Femur (tissue), 1 donor: ENCODE measurements around the gene TBL1XR1.
"Not testable (repeated sequence)": the region's sequence is repeated elsewhere in the genome, so short reads cannot be mapped to it uniquely, and the experiment has no call there.

Experiments
- DNase-seq: peaks from one replicate; pipeline ENCODE4 v3.0.0-alpha.2; 2017

TBL1XR1 gene

GRCh38 chr3:177005718-177006405 is 191.4 kb downstream of the TBL1XR1 start:
- DNase-seq: no peak

- not testable (repeated sequence) for DNase-seq
These were observed 197.1 kb downstream of the TBL1XR1 start for GRCh38 chr3:177000159-177000558.

GRCh38 chr3:176995946-176996345 is 201.3 kb downstream of the TBL1XR1 start:
- DNase-seq: no peak

GRCh38 chr3:176994891-176995781 is 202.1 kb downstream of the TBL1XR1 start:
- DNase-seq: no peak

GRCh38 chr3:176994393-176994792 is 202.9 kb downstream of the TBL1XR1 start:
- DNase-seq: no peak

- DNase-seq: no peak
These were observed 204.3 kb downstream of the TBL1XR1 start for GRCh38 chr3:176992978-176993377.

- DNase-seq: no peak
These were observed 204.7 kb downstream of the TBL1XR1 start for GRCh38 chr3:176992565-176992964.

GRCh38 chr3:176988795-176989194 is 208.5 kb downstream of the TBL1XR1 start:
- DNase-seq: no peak

GRCh38 chr3:176987901-176988650 is 209.2 kb downstream of the TBL1XR1 start:
- no peak for DNase-seq

- DNase-seq: no peak
These were observed 218.8 kb downstream of the TBL1XR1 start for GRCh38 chr3:176978441-176978840.

- DNase-seq: no peak
These were observed 220.0 kb downstream of the TBL1XR1 start for GRCh38 chr3:176977331-176977730.

GRCh38 chr3:176976586-176976985 is 220.7 kb downstream of the TBL1XR1 start:
- DNase-seq: no peak

- no peak for DNase-seq
These were observed 223.0 kb downstream of the TBL1XR1 start for GRCh38 chr3:176974279-176974678.

GRCh38 chr3:176971613-176972174 is 225.6 kb downstream of the TBL1XR1 start:
- DNase-seq: no peak

GRCh38 chr3:176970770-176971169 is 226.5 kb downstream of the TBL1XR1 start:
- DNase-seq: no peak

GRCh38 chr3:176969506-176969905 is 227.8 kb downstream of the TBL1XR1 start:
- DNase-seq: no peak
